Measurements from ENCODE around the gene DNAAF1.

Gene DNAAF1

GRCh38 chr16:84103678-84104077, 41.4 kb upstream of the DNAAF1 start:
- Histone ChIP-seq H4K91ac (ENCODE audit: low read depth, low read length) (no peak overlapping the region), H3K9me3 (ENCODE audit: insufficient read depth, low read depth, low read length) (no peaks in the 10 kb centered on the region), H3K27me3 (ENCODE audit: insufficient read depth, low read length) (no peaks in the 10 kb centered on the region), H3K4me3 (ENCODE audit: low read depth, low read length) (no peak overlapping the region), H2BK5ac (ENCODE audit: low read depth, low read length, poor library complexity) (no peak overlapping the region), H3K27ac (ENCODE audit: low read depth, low read length) (no peak overlapping the region), H3K79me2 (ENCODE audit: control insufficient read depth, insufficient read depth, low read length, poor library complexity) (peaks cover 4% of the 10 kb centered on the region), H3K36me3 (ENCODE audit: control insufficient read depth in 1 of 2, insufficient read depth in 2 of 2, low read length in 2 of 2) (peaks cover 4 to 6% of the 10 kb centered on the region in 2 experiments), H2AFZ (ENCODE audit: insufficient read depth, low read length, poor library complexity) (no peak overlapping the region), H3K14ac (ENCODE audit: low read length) (no peak overlapping the region), H4K8ac (ENCODE audit: low read depth, low read length) (no peak overlapping the region), H3K18ac (ENCODE audit: low read length) (no peak overlapping the region), H3K4ac (ENCODE audit: low read depth, low read length) (peak overlapping the region; percentile 44), H2BK120ac (ENCODE audit: insufficient read depth, low read length, poor library complexity) (no peak overlapping the region), H3K4me2 (ENCODE audit: low read length) (no peak overlapping the region), H3K4me1 (ENCODE audit: control insufficient read depth in 1 of 2, insufficient read depth in 2 of 2, low read length in 2 of 2) (peaks cover 4% of the 10 kb centered on the region in 2 experiments), H2BK12ac (ENCODE audit: low read length) (no peak overlapping the region), H3K23ac (ENCODE audit: low read length) (no peak overlapping the region), H2AK5ac (ENCODE audit: low read length) (no peak overlapping the region), H4K12ac (ENCODE audit: low read depth, low read length) (no peak overlapping the region), H3K79me1 (ENCODE audit: low read length) (no peaks in the 10 kb centered on the region), H3K9ac (ENCODE audit: low read length) (no peak overlapping the region)
- whole genome bisulfite sequencing (ENCODE audit: extremely low coverage, insufficient coverage, insufficient read length), result no CpG with 5 or more reads among the region's 5 CpGs
- no peak for DNase-seq

- no peak overlapping the region for H2BK5ac ChIP-seq (ENCODE audit: low read depth, low read length, poor library complexity)
- H3K4me2 ChIP-seq (ENCODE audit: low read length), result no peak overlapping the region
- H3K36me3 ChIP-seq (ENCODE audit: control insufficient read depth in 1 of 2, insufficient read depth in 2 of 2, low read length in 2 of 2), result peaks cover 6 to 7% of the 10 kb centered on the region in 2 experiments
- no peak overlapping the region for H3K27ac ChIP-seq (ENCODE audit: low read depth, low read length)
- no CpG with 5 or more reads among the region's 3 CpGs for WGBS (ENCODE audit: extremely low coverage, insufficient coverage, insufficient read length)
- no peak overlapping the region for H3K14ac ChIP-seq (ENCODE audit: low read length)
- no peak overlapping the region for H4K12ac ChIP-seq (ENCODE audit: low read depth, low read length)
- H3K9ac ChIP-seq (ENCODE audit: low read length), result no peak overlapping the region
- H3K9me3 ChIP-seq (ENCODE audit: insufficient read depth, low read depth, low read length), result no peaks in the 10 kb centered on the region
- peak in 1 of 2 donors; percentile 44 for DNase-seq
- H3K4me3 ChIP-seq (ENCODE audit: low read depth, low read length), result no peak overlapping the region
- H3K18ac ChIP-seq (ENCODE audit: low read length), result no peak overlapping the region
- H4K8ac ChIP-seq (ENCODE audit: low read depth, low read length), result no peak overlapping the region
- H3K4me1 ChIP-seq (ENCODE audit: control insufficient read depth in 1 of 2, insufficient read depth in 2 of 2, low read length in 2 of 2), result peaks cover 4% of the 10 kb centered on the region in 2 experiments
- no peak overlapping the region for H2AFZ ChIP-seq (ENCODE audit: insufficient read depth, low read length, poor library complexity)
- no peak overlapping the region for H3K23ac ChIP-seq (ENCODE audit: low read length)
- H2AK5ac ChIP-seq (ENCODE audit: low read length), result no peak overlapping the region
- peak overlapping the region; percentile 48 for H3K4ac ChIP-seq (ENCODE audit: low read depth, low read length)
- no peak overlapping the region for H2BK12ac ChIP-seq (ENCODE audit: low read length)
- peaks cover 4% of the 10 kb centered on the region for H3K79me2 ChIP-seq (ENCODE audit: control insufficient read depth, insufficient read depth, low read length, poor library complexity)
- no peak overlapping the region for H4K91ac ChIP-seq (ENCODE audit: low read depth, low read length)
- H2BK120ac ChIP-seq (ENCODE audit: insufficient read depth, low read length, poor library complexity), result no peak overlapping the region
- no peaks in the 10 kb centered on the region for H3K79me1 ChIP-seq (ENCODE audit: low read length)
- H3K27me3 ChIP-seq (ENCODE audit: insufficient read depth, low read length), result no peaks in the 10 kb centered on the region
These were observed 40.9 kb upstream of the DNAAF1 start for GRCh38 chr16:84104231-84104630.

GRCh38 chr16:84105301-84105815, 39.8 kb upstream of the DNAAF1 start:
- Histone ChIP-seq H2BK12ac (ENCODE audit: low read length) (no peak overlapping the region), H3K4me3 (ENCODE audit: low read depth, low read length) (no peak overlapping the region), H3K9ac (ENCODE audit: low read length) (no peak overlapping the region), H3K79me2 (ENCODE audit: control insufficient read depth, insufficient read depth, low read length, poor library complexity) (peaks cover 4% of the 10 kb centered on the region), H4K8ac (ENCODE audit: low read depth, low read length) (no peak overlapping the region), H3K18ac (ENCODE audit: low read length) (peak overlapping the region; percentile 1), H3K14ac (ENCODE audit: low read length) (no peak overlapping the region), H4K91ac (ENCODE audit: low read depth, low read length) (no peak overlapping the region), H2BK5ac (ENCODE audit: low read depth, low read length, poor library complexity) (no peak overlapping the region), H2AK5ac (ENCODE audit: low read length) (no peak overlapping the region), H3K23ac (ENCODE audit: low read length) (no peak overlapping the region), H3K9me3 (ENCODE audit: insufficient read depth, low read depth, low read length) (no peaks in the 10 kb centered on the region), H2BK120ac (ENCODE audit: insufficient read depth, low read length, poor library complexity) (no peak overlapping the region), H4K12ac (ENCODE audit: low read depth, low read length) (no peak overlapping the region), H2AFZ (ENCODE audit: insufficient read depth, low read length, poor library complexity) (no peak overlapping the region), H3K27ac (ENCODE audit: low read depth, low read length) (no peak overlapping the region), H3K27me3 (ENCODE audit: insufficient read depth, low read length) (no peaks in the 10 kb centered on the region), H3K4me2 (ENCODE audit: low read length) (no peak overlapping the region), H3K4ac (ENCODE audit: low read depth, low read length) (peak overlapping the region; percentile 37), H3K36me3 (ENCODE audit: control insufficient read depth in 1 of 2, insufficient read depth in 2 of 2, low read length in 2 of 2) (peaks cover 3 to 5% of the 10 kb centered on the region in 2 experiments), H3K79me1 (ENCODE audit: low read length) (no peaks in the 10 kb centered on the region), H3K4me1 (ENCODE audit: control insufficient read depth in 1 of 2, insufficient read depth in 2 of 2, low read length in 2 of 2) (peaks cover 4% of the 10 kb centered on the region in 2 experiments)
- WGBS (ENCODE audit: extremely low coverage, insufficient coverage, insufficient read length), result no CpG with 5 or more reads among the region's 12 CpGs
- no peak for DNase-seq

GRCh38 chr16:84105948-84106740, 39.0 kb upstream of the DNAAF1 start:
- Histone ChIP-seq H3K36me3 (ENCODE audit: control insufficient read depth in 1 of 2, insufficient read depth in 2 of 2, low read length in 2 of 2) (peaks cover 0 to 5% of the 10 kb centered on the region in 2 experiments), H4K12ac (ENCODE audit: low read depth, low read length) (no peak overlapping the region)

More at GRCh38 chr16:84105948-84106740, 39.0 kb upstream of the DNAAF1 start:
- Histone ChIP-seq H3K27me3 (ENCODE audit: insufficient read depth, low read length) (no peaks in the 10 kb centered on the region), H2BK5ac (ENCODE audit: low read depth, low read length, poor library complexity) (no peak overlapping the region), H3K79me1 (ENCODE audit: low read length) (no peaks in the 10 kb centered on the region), H2BK12ac (ENCODE audit: low read length) (no peak overlapping the region), H3K4me3 (ENCODE audit: low read depth, low read length) (no peak overlapping the region), H3K4me1 (ENCODE audit: control insufficient read depth in 1 of 2, insufficient read depth in 2 of 2, low read length in 2 of 2) (peaks cover 4% of the 10 kb centered on the region in 2 experiments), H4K91ac (ENCODE audit: low read depth, low read length) (no peak overlapping the region), H2AFZ (ENCODE audit: insufficient read depth, low read length, poor library complexity) (no peak overlapping the region), H3K9ac (ENCODE audit: low read length) (no peak overlapping the region), H3K23ac (ENCODE audit: low read length) (no peak overlapping the region), H3K27ac (ENCODE audit: low read depth, low read length) (no peak overlapping the region), H2AK5ac (ENCODE audit: low read length) (no peak overlapping the region), H2BK120ac (ENCODE audit: insufficient read depth, low read length, poor library complexity) (no peak overlapping the region), H3K14ac (ENCODE audit: low read length) (no peak overlapping the region), H3K79me2 (ENCODE audit: control insufficient read depth, insufficient read depth, low read length, poor library complexity) (peaks cover 4% of the 10 kb centered on the region), H3K4me2 (ENCODE audit: low read length) (no peak overlapping the region), H4K8ac (ENCODE audit: low read depth, low read length) (no peak overlapping the region), H3K4ac (ENCODE audit: low read depth, low read length) (no peak overlapping the region), H3K18ac (ENCODE audit: low read length) (no peak overlapping the region), H3K9me3 (ENCODE audit: insufficient read depth, low read depth, low read length) (no peaks in the 10 kb centered on the region)
- WGBS (ENCODE audit: extremely low coverage, insufficient coverage, insufficient read length), result no CpG with 5 or more reads among the region's 13 CpGs
- DNase-seq, result no peak
